GM12892 (cell line): ENCODE data around the gene CCDC141.

ENCODE experiments used
- POLR2A ChIP-seq: IDR thresholded peaks from 2 replicates; pipeline ENCODE4 v1.6.1; 2011; ENCODE audit warnings: low read depth, low read length, control low read depth
- POLR2AphosphoS5 ChIP-seq: IDR thresholded peaks from 2 replicates; pipeline ENCODE4 v1.6.1; 2011; ENCODE audit warnings: low read depth, low read length, control low read depth

GRCh38 chr2:178954049-178954448 lies 95.9 kb downstream of the CCDC141 start:
- TF ChIP-seq POLR2A, result no peak
- TF ChIP-seq POLR2AphosphoS5, result no peak
